Measurements from ENCODE around the gene SP100. TPM values are rescaled to one million over a fixed set of nuclear protein-coding genes. Genes with fewer than 3 reads are reported as not detected.

Gene SP100
- total and polyA plus RNA-seq, 2 donors (not counting 1 experiment from before 2014, with no cell fraction given): 106 to 120 TPM

- Histone ChIP-seq H3K4me1 (ENCODE audit: control insufficient read depth, extremely low read depth, insufficient read depth, low read length) (no peaks in the 10 kb centered on the region), H3K27me3 (ENCODE audit: control insufficient read depth, insufficient read depth, low read length) (no peaks in the 10 kb centered on the region), H3K9ac (ENCODE audit: insufficient read depth, low read length) (no peak overlapping the region), H4K20me1 (ENCODE audit: control insufficient read depth, extremely low read depth, insufficient read depth, low read length) (no peaks in the 10 kb centered on the region), H3K4me3 (replicated peaks in 1 of 4; ENCODE audit: control extremely low read depth in 1 of 4, insufficient read depth in 1 of 4, low read depth in 3 of 4, low read length in 4 of 4) (no peak overlapping the region), H3K9me3 (ENCODE audit: control insufficient read depth, insufficient read depth, low read depth, low read length) (no peaks in the 10 kb centered on the region), H3K79me2 (ENCODE audit: control insufficient read depth, insufficient read depth, low read length) (no peaks in the 10 kb centered on the region), H3K27ac (ENCODE audit: insufficient read depth, low read length) (no peak overlapping the region), H2AFZ (ENCODE audit: low read length) (no peak overlapping the region), H3K4me2 (ENCODE audit: extremely low read depth, insufficient read depth, low read length) (no peak overlapping the region), H3K36me3 (ENCODE audit: control insufficient read depth, insufficient read depth, low read length) (no peaks in the 10 kb centered on the region)
- TF ChIP-seq EZH2 (IDR thresholded peaks at IDR 0.05; ENCODE audit: low read length, missing control alignments): no peak
- TF ChIP-seq, protein P1, sequence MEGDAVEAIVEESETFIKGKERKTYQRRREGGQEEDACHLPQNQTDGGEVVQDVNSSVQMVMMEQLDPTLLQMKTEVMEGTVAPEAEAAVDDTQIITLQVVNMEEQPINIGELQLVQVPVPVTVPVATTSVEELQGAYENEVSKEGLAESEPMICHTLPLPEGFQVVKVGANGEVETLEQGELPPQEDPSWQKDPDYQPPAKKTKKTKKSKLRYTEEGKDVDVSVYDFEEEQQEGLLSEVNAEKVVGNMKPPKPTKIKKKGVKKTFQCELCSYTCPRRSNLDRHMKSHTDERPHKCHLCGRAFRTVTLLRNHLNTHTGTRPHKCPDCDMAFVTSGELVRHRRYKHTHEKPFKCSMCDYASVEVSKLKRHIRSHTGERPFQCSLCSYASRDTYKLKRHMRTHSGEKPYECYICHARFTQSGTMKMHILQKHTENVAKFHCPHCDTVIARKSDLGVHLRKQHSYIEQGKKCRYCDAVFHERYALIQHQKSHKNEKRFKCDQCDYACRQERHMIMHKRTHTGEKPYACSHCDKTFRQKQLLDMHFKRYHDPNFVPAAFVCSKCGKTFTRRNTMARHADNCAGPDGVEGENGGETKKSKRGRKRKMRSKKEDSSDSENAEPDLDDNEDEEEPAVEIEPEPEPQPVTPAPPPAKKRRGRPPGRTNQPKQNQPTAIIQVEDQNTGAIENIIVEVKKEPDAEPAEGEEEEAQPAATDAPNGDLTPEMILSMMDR (conservative IDR thresholded peaks at IDR 0.05 in 1 of 2, IDR thresholded peaks at IDR 0.05 in 1 of 2; ENCODE audit: low read depth in 1 of 2, low read length in 2 of 2): no peak
- DNase-seq (ENCODE audit: low read depth in 2 of 2): no peak
Measured at GRCh38 chr2:230540332-230540731, 124.3 kb downstream of the SP100 start.

DNA sequence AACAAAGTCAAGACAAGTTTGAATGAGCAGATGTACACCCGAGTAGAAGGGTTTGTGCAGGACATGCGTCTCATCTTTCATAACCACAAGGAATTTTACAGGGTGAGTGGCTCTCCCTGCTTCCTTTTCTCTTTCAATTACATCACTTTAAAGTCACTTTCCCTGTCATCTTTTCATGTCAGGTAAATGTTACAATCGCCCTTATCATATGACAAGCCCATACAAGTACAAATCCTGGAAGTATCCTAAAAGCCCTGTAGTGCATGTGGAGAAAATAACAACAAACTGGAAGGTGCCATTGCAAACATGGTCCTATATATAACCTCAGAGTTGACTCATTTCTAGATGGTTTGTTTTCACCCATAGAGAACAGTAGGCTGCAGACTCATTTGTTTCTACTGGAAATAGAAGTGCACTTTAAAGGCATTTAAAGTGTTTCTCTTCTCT, 126.0 kb downstream of the SP100 start:
- Histone ChIP-seq H3K4me2 (ENCODE audit: extremely low read depth, insufficient read depth, low read length) (no peak overlapping the region), H3K79me2 (ENCODE audit: control insufficient read depth, insufficient read depth, low read length) (no peaks in the 10 kb centered on the region), H3K4me3 (replicated peaks in 1 of 4; ENCODE audit: control extremely low read depth in 1 of 4, insufficient read depth in 1 of 4, low read depth in 3 of 4, low read length in 4 of 4) (no peak overlapping the region), H4K20me1 (ENCODE audit: control insufficient read depth, extremely low read depth, insufficient read depth, low read length) (no peaks in the 10 kb centered on the region), H3K4me1 (ENCODE audit: control insufficient read depth, extremely low read depth, insufficient read depth, low read length) (no peaks in the 10 kb centered on the region), H3K9ac (ENCODE audit: insufficient read depth, low read length) (no peak overlapping the region), H3K27me3 (ENCODE audit: control insufficient read depth, insufficient read depth, low read length) (no peaks in the 10 kb centered on the region), H2AFZ (ENCODE audit: low read length) (no peak overlapping the region), H3K9me3 (ENCODE audit: control insufficient read depth, insufficient read depth, low read depth, low read length) (no peaks in the 10 kb centered on the region), H3K27ac (ENCODE audit: insufficient read depth, low read length) (no peak overlapping the region), H3K36me3 (ENCODE audit: control insufficient read depth, insufficient read depth, low read length) (no peaks in the 10 kb centered on the region)
- TF ChIP-seq, protein P1 (conservative IDR thresholded peaks at IDR 0.05 in 1 of 2, IDR thresholded peaks at IDR 0.05 in 1 of 2; ENCODE audit: low read depth in 1 of 2, low read length in 2 of 2): no peak
- TF ChIP-seq EZH2 (IDR thresholded peaks at IDR 0.05; ENCODE audit: low read length, missing control alignments): no peak
- peak in 1 of 2 donors; percentile 32 for DNase-seq (ENCODE audit: low read depth in 2 of 2)

- Histone ChIP-seq H3K4me1 (ENCODE audit: control insufficient read depth, extremely low read depth, insufficient read depth, low read length) (no peaks in the 10 kb centered on the region), H3K9me3 (ENCODE audit: control insufficient read depth, insufficient read depth, low read depth, low read length) (no peaks in the 10 kb centered on the region), H4K20me1 (ENCODE audit: control insufficient read depth, extremely low read depth, insufficient read depth, low read length) (no peaks in the 10 kb centered on the region), H3K4me2 (ENCODE audit: extremely low read depth, insufficient read depth, low read length) (no peak overlapping the region), H2AFZ (ENCODE audit: low read length) (no peak overlapping the region), H3K79me2 (ENCODE audit: control insufficient read depth, insufficient read depth, low read length) (no peaks in the 10 kb centered on the region), H3K27ac (ENCODE audit: insufficient read depth, low read length) (no peak overlapping the region), H3K4me3 (replicated peaks in 1 of 4; ENCODE audit: control extremely low read depth in 1 of 4, insufficient read depth in 1 of 4, low read depth in 3 of 4, low read length in 4 of 4) (no peak overlapping the region), H3K27me3 (ENCODE audit: control insufficient read depth, insufficient read depth, low read length) (no peaks in the 10 kb centered on the region), H3K9ac (ENCODE audit: insufficient read depth, low read length) (no peak overlapping the region), H3K36me3 (ENCODE audit: control insufficient read depth, insufficient read depth, low read length) (no peaks in the 10 kb centered on the region)
- peak in 1 of 2 donors; percentile 13 for DNase-seq (ENCODE audit: low read depth in 2 of 2)
- no peak for TF ChIP-seq EZH2 (IDR thresholded peaks at IDR 0.05; ENCODE audit: low read length, missing control alignments)
- TF ChIP-seq, protein P1 (conservative IDR thresholded peaks at IDR 0.05 in 1 of 2, IDR thresholded peaks at IDR 0.05 in 1 of 2; ENCODE audit: low read depth in 1 of 2, low read length in 2 of 2): no peak
Measured at GRCh38 chr2:230542751-230543150, 126.8 kb downstream of the SP100 start.
